HepG2 (cell line): ENCODE results near the gene STX10. TPM values are rescaled to one million over a fixed set of nuclear protein-coding genes. Genes with fewer than 3 reads are reported as not detected.

Experiments
- AHR ChIP-seq: IDR thresholded peaks from 2 replicates; pipeline ENCODE4 v1.6.1; 2018; ENCODE audit warnings: missing genetic modification reagents, missing compliant biosample characterization
- ARID2 ChIP-seq: sonication (generic); formaldehyde crosslinking; IDR thresholded peaks from 2 replicates; pipeline ENCODE4 v1.8.1; 2022; ENCODE audit warnings: mild to moderate bottlenecking, missing genetic modification reagents, borderline replicate concordance
- GATA4 ChIP-seq: sonication (generic); IDR thresholded peaks from 2 replicates; pipeline ENCODE4 v1.6.1; 2016; ENCODE audit warnings: antibody characterized with exemption, low read depth, borderline replicate concordance
- GRHL1 ChIP-seq: sonication (generic); formaldehyde crosslinking; conservative IDR thresholded peaks from 2 replicates; pipeline ENCODE4 v1.8.0; 2022; ENCODE audit warnings: missing genetic modification reagents
- HNRNPLL ChIP-seq: fragments of 200-400 bp; formaldehyde crosslinking; IDR thresholded peaks from 2 replicates; pipeline ENCODE4 v1.6.1; 2017; ENCODE audit warnings: mild to moderate bottlenecking, low read depth, low read length; ENCODE audit not compliant: poor library complexity, severe bottlenecking
- HOXA5 ChIP-seq: sonication (generic); formaldehyde crosslinking; IDR thresholded peaks from 2 replicates; pipeline ENCODE4 v1.4.0; 2020; ENCODE audit warnings: missing genetic modification reagents
- KDM5A ChIP-seq: fragments of 200-600 bp; sonication (generic); IDR thresholded peaks from 2 replicates; pipeline ENCODE4 v1.7.0; 2018; ENCODE audit warnings: antibody characterized with exemption, mild to moderate bottlenecking, low read length, borderline replicate concordance
- KLF16 ChIP-seq, 2 experiments: sonication (generic) in 1 of 2; formaldehyde crosslinking in 1 of 2; IDR thresholded peaks; 2 replicates each; pipeline versions ENCODE4 v1.6.1 to v1.8.0; 2016 to 2023; ENCODE audit warnings: missing genetic modification reagents in 2 of 2, missing compliant biosample characterization in 1 of 2
- MED8 ChIP-seq: sonication (generic); formaldehyde crosslinking; IDR thresholded peaks from 2 replicates; pipeline ENCODE4 v1.8.1; 2023; ENCODE audit warnings: mild to moderate bottlenecking, missing genetic modification reagents; ENCODE audit not compliant: insufficient replicate concordance
- NKX3-1 ChIP-seq: sonication (generic); formaldehyde crosslinking; IDR thresholded peaks from 2 replicates; pipeline ENCODE4 v1.5.0; 2020; ENCODE audit warnings: missing genetic modification reagents
- YY1 ChIP-seq: IDR thresholded peaks from 2 replicates; pipeline ENCODE4 v1.6.1; 2011; ENCODE audit warnings: low read length, low read depth, moderate library complexity, mild to moderate bottlenecking; ENCODE audit not compliant: insufficient read depth, insufficient replicate concordance
- ZBTB3 ChIP-seq: sonication (generic); formaldehyde crosslinking; IDR thresholded peaks from 2 replicates; pipeline ENCODE4 v1.4.0; 2020; ENCODE audit warnings: low read depth, mild to moderate bottlenecking, moderate library complexity, missing genetic modification reagents, borderline replicate concordance
- ZNF34 ChIP-seq: sonication (generic); formaldehyde crosslinking; IDR thresholded peaks from 2 replicates; pipeline ENCODE4 v1.4.0; 2020; ENCODE audit warnings: mild to moderate bottlenecking, missing genetic modification reagents, borderline replicate concordance
- ZNF484 ChIP-seq: sonication (generic); formaldehyde crosslinking; IDR thresholded peaks from 2 replicates; pipeline ENCODE4 v1.5.1; 2020; ENCODE audit warnings: mild to moderate bottlenecking, low read depth, missing genetic modification reagents, borderline replicate concordance
- ZNF570 ChIP-seq: sonication (generic); formaldehyde crosslinking; IDR thresholded peaks from 2 replicates; pipeline ENCODE4 v1.4.0; 2020; ENCODE audit warnings: mild to moderate bottlenecking, missing genetic modification reagents, borderline replicate concordance
- ZNF761 ChIP-seq: sonication (generic); formaldehyde crosslinking; conservative IDR thresholded peaks from 2 replicates; pipeline ENCODE4 v1.4.0; 2020; ENCODE audit warnings: mild to moderate bottlenecking, missing genetic modification reagents
- ZNF883 ChIP-seq: sonication (generic); formaldehyde crosslinking; IDR thresholded peaks from 2 replicates; pipeline ENCODE4 v1.5.1; 2020; ENCODE audit warnings: mild to moderate bottlenecking, missing genetic modification reagents; ENCODE audit errors: not compliant biosample characterization
- ZSCAN20 ChIP-seq: sonication (generic); formaldehyde crosslinking; IDR thresholded peaks from 2 replicates; pipeline ENCODE4 v1.4.0; 2020; ENCODE audit warnings: missing genetic modification reagents, mild to moderate bottlenecking, borderline replicate concordance
- polyA plus RNA-seq, 8 experiments: library from polyadenylated mRNA; depleted of rRNA in 3 of 8; stranded (reverse) in 7 of 8; unstranded in 1 of 8; fragments of >200 nt; fragmentation: Illumina TruSeq in 4 of 8; extraction: Trizol in 4 of 8; gene quantifications; 2 replicates each; pipeline versions ENCODE4 v1.2.1 to v1.2.3, GENCODE V29; 2011 to 2016; ENCODE audit warnings: low read depth in 4 of 8, missing spikeins in 1 of 8, mixed read lengths in 1 of 8; ENCODE audit not compliant: insufficient read depth in 1 of 8
- total RNA-seq, 5 experiments: library from RNA; depleted of rRNA; stranded (reverse); fragments of >200 nt; fragmentation: Illumina TruSeq; extraction: Trizol; gene quantifications; 2 replicates each; pipeline ENCODE4 v1.2.3, GENCODE V29; 2016; ENCODE audit warnings: low read depth in 1 of 5
- TF ChIP-seq, protein P1 (sequence below): sonication (generic); formaldehyde crosslinking; IDR thresholded peaks from 2 replicates; pipeline ENCODE4 v1.5.0; 2020; ENCODE audit warnings: missing genetic modification reagents
- TF ChIP-seq, protein P2 (sequence below): sonication (generic); formaldehyde crosslinking; IDR thresholded peaks from 2 replicates; pipeline ENCODE4 v1.5.0; 2020; ENCODE audit warnings: missing genetic modification reagents, mild to moderate bottlenecking, borderline replicate concordance
- TF ChIP-seq, protein P3 (sequence below): sonication (generic); formaldehyde crosslinking; IDR thresholded peaks from 2 replicates; pipeline ENCODE4 v1.4.0; 2020; ENCODE audit warnings: missing genetic modification reagents, borderline replicate concordance

STX10 gene
- total and polyA plus RNA-seq, 2 of the 13 experiments (the other 11 are each of a cell fraction or from before 2014, with no cell fraction given) = 47.9 to 66.4 TPM

GRCh38 chr19:13150187-13150930, at the start of gene STX10, which contains the start of gene IER2 (continued):
- TF ChIP-seq MED8 (CRISPR knock-in tag) (peak; percentile 35), GRHL1 (no peak), ZNF484 (no peak), NKX3-1 (CRISPR knock-in tag) (0 out of 2 replicates have a peak, but pooled peaks have one; percentile 52), ZNF761 (CRISPR knock-in tag) (0 out of 2 replicates have a peak, but pooled peaks have one; percentile 71), HOXA5 (CRISPR knock-in tag) (no peak), ZBTB3 (CRISPR knock-in tag) (no peak; the same call in 1 of the 2 replicates), ZNF883 (CRISPR knock-in tag) (no peak), AHR (CRISPR knock-in tag) (peak; percentile 66; the same call in 1 of the 2 replicates), GATA4 (no peak; the same call in 1 of the 2 replicates), ZSCAN20 (CRISPR knock-in tag) (no peak), ARID2 (CRISPR knock-in tag) (0 out of 2 replicates have a peak, but pooled peaks have one; percentile 83), YY1 (peak; percentile 99), KLF16 (CRISPR knock-in tag; IDR thresholded peaks at IDR 0.05) (peak in 1 of 2 experiments; percentile 72; a peak in 2 of 4 replicates), HNRNPLL (peak; percentile 49), ZNF570 (no peak), ZNF34 (CRISPR knock-in tag) (0 out of 2 replicates have a peak, but pooled peaks have one; percentile 80), KDM5A (peak; percentile 62; the same call in 1 of the 2 replicates)
- TF ChIP-seq, protein P1, sequence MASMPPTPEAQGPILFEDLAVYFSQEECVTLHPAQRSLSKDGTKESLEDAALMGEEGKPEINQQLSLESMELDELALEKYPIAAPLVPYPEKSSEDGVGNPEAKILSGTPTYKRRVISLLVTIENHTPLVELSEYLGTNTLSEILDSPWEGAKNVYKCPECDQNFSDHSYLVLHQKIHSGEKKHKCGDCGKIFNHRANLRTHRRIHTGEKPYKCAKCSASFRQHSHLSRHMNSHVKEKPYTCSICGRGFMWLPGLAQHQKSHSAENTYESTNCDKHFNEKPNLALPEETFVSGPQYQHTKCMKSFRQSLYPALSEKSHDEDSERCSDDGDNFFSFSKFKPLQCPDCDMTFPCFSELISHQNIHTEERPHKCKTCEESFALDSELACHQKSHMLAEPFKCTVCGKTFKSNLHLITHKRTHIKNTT (CRISPR knock-in tag) = no peak
- TF ChIP-seq, protein P2, sequence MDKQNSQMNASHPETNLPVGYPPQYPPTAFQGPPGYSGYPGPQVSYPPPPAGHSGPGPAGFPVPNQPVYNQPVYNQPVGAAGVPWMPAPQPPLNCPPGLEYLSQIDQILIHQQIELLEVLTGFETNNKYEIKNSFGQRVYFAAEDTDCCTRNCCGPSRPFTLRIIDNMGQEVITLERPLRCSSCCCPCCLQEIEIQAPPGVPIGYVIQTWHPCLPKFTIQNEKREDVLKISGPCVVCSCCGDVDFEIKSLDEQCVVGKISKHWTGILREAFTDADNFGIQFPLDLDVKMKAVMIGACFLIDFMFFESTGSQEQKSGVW (CRISPR knock-in tag) = no peak
- TF ChIP-seq, protein P3, sequence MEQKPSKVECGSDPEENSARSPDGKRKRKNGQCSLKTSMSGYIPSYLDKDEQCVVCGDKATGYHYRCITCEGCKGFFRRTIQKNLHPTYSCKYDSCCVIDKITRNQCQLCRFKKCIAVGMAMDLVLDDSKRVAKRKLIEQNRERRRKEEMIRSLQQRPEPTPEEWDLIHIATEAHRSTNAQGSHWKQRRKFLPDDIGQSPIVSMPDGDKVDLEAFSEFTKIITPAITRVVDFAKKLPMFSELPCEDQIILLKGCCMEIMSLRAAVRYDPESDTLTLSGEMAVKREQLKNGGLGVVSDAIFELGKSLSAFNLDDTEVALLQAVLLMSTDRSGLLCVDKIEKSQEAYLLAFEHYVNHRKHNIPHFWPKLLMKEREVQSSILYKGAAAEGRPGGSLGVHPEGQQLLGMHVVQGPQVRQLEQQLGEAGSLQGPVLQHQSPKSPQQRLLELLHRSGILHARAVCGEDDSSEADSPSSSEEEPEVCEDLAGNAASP (CRISPR knock-in tag) = peak; percentile 88
